Left lobe of liver (tissue), 2 donors: ENCODE results near the gene TMEM87A. TPM values are rescaled to one million over a fixed set of nuclear protein-coding genes. Genes with fewer than 3 reads are reported as not detected.

ENCODE experiments used
- ATAC-seq: fragments of 200-7000 bp; cut with Tn5 transposase; one replicate; pipeline ENCODE4 v1.9.1; 2020; ENCODE audit warnings: mild to moderate bottlenecking, moderate library complexity
- DNase-seq: peaks from one replicate; pipeline ENCODE4 v3.0.0-alpha.2; 2020; ENCODE audit warnings: low spot score
- total RNA-seq: library from RNA; stranded (reverse); gene quantifications from one replicate; pipeline ENCODE4 v1.2.1, GENCODE V29; 2021
- donor health status: DM: no; HTN: no; CAD: no; lungs with moderate emphysema.
- donor health status: DM: no; HTN: yes; CAD: no.

Gene TMEM87A
- total RNA-seq, 1 donor from 2014 or later: 12.7 TPM

- DNase-seq: peak; percentile 75
- peak; percentile 98 for ATAC-seq
Measured at GRCh38 chr15:42207674-42208579, 65.3 kb downstream of the TMEM87A start, which contains the start of gene VPS39. Gene VPS39, minus strand, starts transcription at chr15:42208304. Its CDS starts 151 bp downstream, at chr15:42208153.

- DNase-seq: no peak
- ATAC-seq: no peak
Measured at GRCh38 chr15:42206406-42206805, 66.8 kb downstream of the TMEM87A start.

GRCh38 chr15:42203891-42204290, 69.3 kb downstream of the TMEM87A start:
- ATAC-seq: no peak

GRCh38 chr15:42202653-42203052, 70.6 kb downstream of the TMEM87A start:
- ATAC-seq (no peak), DNase-seq (no peak)

More at GRCh38 chr15:42203891-42204290, 69.3 kb downstream of the TMEM87A start:
- no peak for DNase-seq

GRCh38 chr15:42201801-42202200, 71.4 kb downstream of the TMEM87A start:
- DNase-seq (no peak), ATAC-seq (no peak)

GRCh38 chr15:42199126-42199525, 74.1 kb downstream of the TMEM87A start:
- DNase-seq (no peak), ATAC-seq (no peak)

GRCh38 chr15:42198516-42198915, 74.7 kb downstream of the TMEM87A start:
- ATAC-seq: no peak
- no peak for DNase-seq

GRCh38 chr15:42194513-42194912, 78.7 kb downstream of the TMEM87A start:
- DNase-seq: no peak
- ATAC-seq: peak; percentile 58

GRCh38 chr15:42193383-42193782, 79.8 kb downstream of the TMEM87A start:
- ATAC-seq: no peak
- DNase-seq: no peak

GRCh38 chr15:42191610-42192346, 81.5 kb downstream of the TMEM87A start:
- DNase-seq (no peak), ATAC-seq (no peak)

- no peak for DNase-seq
- ATAC-seq: no peak
Measured at GRCh38 chr15:42190370-42190769, 82.9 kb downstream of the TMEM87A start.

GRCh38 chr15:42185801-42186200, 87.4 kb downstream of the TMEM87A start:
- ATAC-seq: no peak
- DNase-seq: no peak

GRCh38 chr15:42184736-42185135, 88.5 kb downstream of the TMEM87A start:
- DNase-seq (no peak), ATAC-seq (no peak)

GRCh38 chr15:42184296-42184695, 88.9 kb downstream of the TMEM87A start:
- no peak for DNase-seq
- ATAC-seq: peak; percentile 43

GRCh38 chr15:42182961-42183360, 90.3 kb downstream of the TMEM87A start:
- DNase-seq: no peak
- ATAC-seq: no peak

- DNase-seq: no peak
- ATAC-seq: no peak
Measured at GRCh38 chr15:42182328-42182886, 90.8 kb downstream of the TMEM87A start.

- ATAC-seq (no peak), DNase-seq (no peak)
Measured at GRCh38 chr15:42178056-42178455, 95.2 kb downstream of the TMEM87A start.

GRCh38 chr15:42175671-42176070, 97.6 kb downstream of the TMEM87A start:
- ATAC-seq (no peak), DNase-seq (no peak)

GRCh38 chr15:42172475-42172874, 100.8 kb downstream of the TMEM87A start:
- DNase-seq (no peak), ATAC-seq (no peak)

GRCh38 chr15:42171795-42172194, 101.4 kb downstream of the TMEM87A start:
- DNase-seq (no peak), ATAC-seq (no peak)

GRCh38 chr15:42171122-42171521, 102.1 kb downstream of the TMEM87A start:
- DNase-seq (no peak), ATAC-seq (no peak)
